HepG2 (cell line): ENCODE measurements around the gene AKAP1. TPM values are rescaled to one million over a fixed set of nuclear protein-coding genes. Genes with fewer than 3 reads are reported as not detected.
A peak's percentile ranks its signal among the peaks of the same experiment; 100 is the strongest.

Experiments
- ATAC-seq: fragments of 200-7000 bp; cut with Tn5 transposase; 3 replicates; pipeline ENCODE4 v1.9.1; 2020; ENCODE audit warnings: mild to moderate bottlenecking, moderate library complexity
- BruUV-seq: library from RNA; stranded (reverse); fragments of 400-500 nt; replicated peaks from 2 replicates; lab custom pipeline; 2021; lab: Mats Ljungman, UMichigan
- CTCF ChIA-PET: fragments of 300-600 bp; formaldehyde crosslinking; extraction: SDS; loops from one replicate; lab custom pipeline; 2021; ENCODE audit warnings: low total read pairs, inconsistent platforms, low intra/inter-chr PET ratio; lab: Yijun Ruan, JAX
- POLR2A ChIA-PET: fragments of 350-600 bp; sonication (Branson Sonifier 250); formaldehyde crosslinking; loops from one replicate; lab custom pipeline; 2020; ENCODE audit warnings: antibody characterized with exemption, inconsistent platforms; lab: Yijun Ruan, JAX
- DNase-seq: peaks from one replicate; pipeline ENCODE4 v3.0.0-alpha.2; 2015; ENCODE audit warnings: low spot score
- FAIRE-seq: peaks from 3 replicates; lab custom pipeline; 2011; peaks lifted over from hg19 to GRCh38; lab: Jason Lieb, UNC
- H2AFZ ChIP-seq: one replicate; pipeline ENCODE4 v1.6.1; 2011; ENCODE audit warnings: low read length, inconsistent platforms
- H3K27ac ChIP-seq: fragments of 300-600 bp; 3 replicates; pipeline ENCODE4 v1.8.0; 2011; ENCODE audit warnings: mixed run types, mild to moderate bottlenecking, mixed read lengths, low read length, inconsistent platforms; ENCODE audit not compliant: insufficient read depth; ENCODE audit errors: extremely low read length
- H3K27me3 ChIP-seq, 2 experiments: fragments of 200-600 bp in 1 of 2; 2 replicates in 1 of 2; 3 replicates in 1 of 2; pipeline versions ENCODE4 v1.6.0 to v1.8.0; 2011; ENCODE audit warnings: low read length in 2 of 2, mild to moderate bottlenecking in 2 of 2, moderate library complexity in 2 of 2, inconsistent platforms in 1 of 2; ENCODE audit not compliant: insufficient read depth in 2 of 2, control insufficient read depth in 1 of 2
- H3K36me3 ChIP-seq, 2 experiments: fragments of 200-600 bp in 1 of 2; replicated peaks in 1 of 2; 2 replicates in 1 of 2; 3 replicates in 1 of 2; pipeline versions ENCODE4 v1.5.1 to v1.8.0; 2011; ENCODE audit warnings: low read length in 2 of 2, inconsistent platforms in 1 of 2; ENCODE audit not compliant: insufficient read depth in 2 of 2, control insufficient read depth in 1 of 2
- H3K4me1 ChIP-seq: 2 replicates; pipeline ENCODE4 v1.5.1; 2012; ENCODE audit warnings: low read length, inconsistent platforms; ENCODE audit not compliant: insufficient read depth
- H3K4me2 ChIP-seq: 2 replicates; pipeline ENCODE4 v1.6.0; 2011; ENCODE audit warnings: low read depth, low read length, inconsistent platforms
- H3K4me3 ChIP-seq, 3 experiments: fragments of 200-600 bp in 1 of 3; sonication (generic), shearing (Covaris generic) in 1 of 3; replicated peaks in 1 of 3; 2 replicates each; pipeline ENCODE4 v1.5.1; 2011 to 2016; ENCODE audit warnings: low read length in 3 of 3, inconsistent platforms in 2 of 3, low read depth in 2 of 3, mild to moderate bottlenecking in 2 of 3, control low read depth in 1 of 3, mixed read lengths in 1 of 3; ENCODE audit not compliant: insufficient read depth in 1 of 3
- H3K79me2 ChIP-seq: one replicate; pipeline ENCODE4 v1.6.1; 2011; ENCODE audit warnings: low read length, inconsistent platforms; ENCODE audit not compliant: insufficient read depth
- H3K9ac ChIP-seq: 2 replicates; pipeline ENCODE4 v1.6.0; 2011; ENCODE audit warnings: mild to moderate bottlenecking, low read depth, low read length, inconsistent platforms; ENCODE audit not compliant: insufficient read depth
- H3K9me3 ChIP-seq: 2 replicates; pipeline ENCODE4 v1.5.1; 2012; ENCODE audit warnings: mild to moderate bottlenecking, low read length
- H4K20me1 ChIP-seq: 2 replicates; pipeline ENCODE4 v1.6.0; 2011; ENCODE audit warnings: inconsistent platforms, mild to moderate bottlenecking, low read length, moderate library complexity; ENCODE audit not compliant: insufficient read depth
- HNF4A ChIP-seq: sonication (generic); formaldehyde crosslinking; IDR thresholded peaks from 2 replicates; pipeline ENCODE4 v1.4.0; 2020; ENCODE audit warnings: missing genetic modification reagents
- NCOA5 ChIP-seq: sonication (generic); formaldehyde crosslinking; IDR thresholded peaks from 2 replicates; pipeline ENCODE4 v1.4.0; 2020; ENCODE audit warnings: missing genetic modification reagents
- NR2F1 ChIP-seq, 2 experiments: fragments of 450-650 bp in 1 of 2; formaldehyde crosslinking in 1 of 2; IDR thresholded peaks; 2 replicates each; pipeline versions ENCODE4 v1.5.0 to v1.6.1; 2016 to 2020; ENCODE audit warnings: mild to moderate bottlenecking in 1 of 2, missing compliant biosample characterization in 1 of 2, missing genetic modification reagents in 1 of 2, moderate library complexity in 1 of 2
- SMARCC2 ChIP-seq: fragments of 450-650 bp; IDR thresholded peaks from 2 replicates; pipeline ENCODE4 v1.6.1; 2017; ENCODE audit warnings: antibody characterized with exemption, mild to moderate bottlenecking
- ZNF136 ChIP-seq: sonication (generic); formaldehyde crosslinking; IDR thresholded peaks from 2 replicates; pipeline ENCODE4 v1.8.1; 2022; ENCODE audit warnings: low read depth, mild to moderate bottlenecking, moderate library complexity, missing genetic modification reagents
- WGBS: methylation state at CpG from one replicate; pipeline ENCODE4 v1.1.6; 2017; ENCODE audit warnings: low lambda C conversion rate; 5-methylcytosine and 5-hydroxymethylcytosine counted together
- in situ Hi-C: cut with HindIII; loops from 2 replicates; pipeline ENCODE4 v1.10.0; 2017; ENCODE audit warnings: low pct_unique_long_range_greater_than_20kb; ENCODE audit not compliant: extremely low pct_ligation_motif_present
- intact Hi-C: fragments of 100-400 bp; cut with micrococcal nuclease; formaldehyde crosslinking; loops from one replicate; pipeline ENCODE4 v1.10.0; 2022; ENCODE audit not compliant: unreplicated experiment
- polyA plus RNA-seq, 8 experiments: library from polyadenylated mRNA; depleted of rRNA in 3 of 8; stranded (reverse) in 7 of 8; unstranded in 1 of 8; fragments of >200 nt; fragmentation: Illumina TruSeq in 4 of 8; extraction: Trizol in 4 of 8; gene quantifications; 2 replicates each; pipeline versions ENCODE4 v1.2.1 to v1.2.3, GENCODE V29; 2011 to 2016; ENCODE audit warnings: low read depth in 4 of 8, missing spikeins in 1 of 8, mixed read lengths in 1 of 8; ENCODE audit not compliant: insufficient read depth in 1 of 8
- total RNA-seq, 5 experiments: library from RNA; depleted of rRNA; stranded (reverse); fragments of >200 nt; fragmentation: Illumina TruSeq; extraction: Trizol; gene quantifications; 2 replicates each; pipeline ENCODE4 v1.2.3, GENCODE V29; 2016; ENCODE audit warnings: low read depth in 1 of 5
- TF ChIP-seq, protein P1 (sequence below): sonication (generic); formaldehyde crosslinking; IDR thresholded peaks from 2 replicates; pipeline ENCODE4 v1.5.0; 2020; ENCODE audit warnings: mild to moderate bottlenecking, missing genetic modification reagents

The AKAP1 gene
- total and polyA plus RNA-seq, 2 of the 13 experiments (the other 11 are each of a cell fraction or from before 2014, with no cell fraction given), result 101 to 131 TPM

- no peak for FAIRE-seq
- in situ Hi-C loops, result no loop called here
- BruUV-seq, result no TSS peak
Observed at GRCh38 chr17:57142925-57143324, 57.9 kb downstream of the AKAP1 start.

DNA sequence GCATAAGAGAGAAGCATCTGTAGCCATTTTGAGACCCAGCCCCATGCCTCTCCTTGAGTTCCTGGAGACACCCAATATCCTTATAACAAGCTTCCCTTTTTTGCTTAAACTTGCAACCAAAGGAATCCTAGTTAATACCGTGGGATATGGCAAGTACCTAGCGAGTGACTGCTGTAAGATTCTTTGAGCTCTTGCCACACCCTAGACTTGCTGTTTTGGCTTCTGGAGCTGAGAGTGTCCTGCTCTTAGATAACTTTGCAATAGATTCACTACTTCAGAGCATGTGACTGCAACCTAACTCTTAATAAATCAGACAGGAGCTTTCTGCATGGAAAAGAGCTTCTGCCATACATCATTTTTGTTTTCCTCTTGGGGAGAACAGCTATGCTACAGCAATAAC is 58.3 kb downstream of the AKAP1 start:
- 0 out of 2 replicates have a peak, but pooled peaks cover 4% of the 10 kb centered on the region for H3K4me1 ChIP-seq
- no peak for TF ChIP-seq SMARCC2
- H3K4me3 ChIP-seq, result no peak overlapping the region
- in situ Hi-C loops, result no loop called here
- no peaks in the 10 kb centered on the region for H3K9me3 ChIP-seq
- intact Hi-C loops, result no loop called here
- ChIA-PET CTCF (no interaction called here), POLR2A (no interaction called here)
- WGBS, result 45% methylated on average over 2 of the region's 2 CpGs
- ATAC-seq, result no peak
- FAIRE-seq, result no peak
- no TSS peak for BruUV-seq
- DNase-seq, result no peak
- no peak overlapping the region for H3K4me2 ChIP-seq
- no peak overlapping the region for H3K9ac ChIP-seq
- no peaks in the 10 kb centered on the region for H3K36me3 ChIP-seq
- H3K27ac ChIP-seq, result no peak overlapping the region
- H2AFZ ChIP-seq, result no peak overlapping the region
- H4K20me1 ChIP-seq, result no peaks in the 10 kb centered on the region
- H3K79me2 ChIP-seq, result no peaks in the 10 kb centered on the region
- H3K27me3 ChIP-seq, result peaks cover 3 to 28% of the 10 kb centered on the region in 2 experiments; a peak in 4 of 5 replicates

More at GRCh38 chr17:57142925-57143324, 57.9 kb downstream of the AKAP1 start:
- Histone ChIP-seq H3K27ac (no peak overlapping the region), H3K4me1 (0 out of 2 replicates have a peak, but pooled peaks cover 4% of the 10 kb centered on the region), H4K20me1 (no peaks in the 10 kb centered on the region), H3K79me2 (no peaks in the 10 kb centered on the region), H3K36me3 (no peaks in the 10 kb centered on the region), H3K9ac (no peak overlapping the region), H3K9me3 (no peaks in the 10 kb centered on the region), H3K4me2 (no peak overlapping the region), H3K27me3 (peaks cover 3 to 31% of the 10 kb centered on the region in 2 experiments; a peak in 4 of 5 replicates), H2AFZ (no peak overlapping the region), H3K4me3 (no peak overlapping the region)
- ChIA-PET CTCF (no interaction called here), POLR2A (no interaction called here)
- ATAC-seq, result no peak
- intact Hi-C loops, result no loop called here
- TF ChIP-seq, protein P1, sequence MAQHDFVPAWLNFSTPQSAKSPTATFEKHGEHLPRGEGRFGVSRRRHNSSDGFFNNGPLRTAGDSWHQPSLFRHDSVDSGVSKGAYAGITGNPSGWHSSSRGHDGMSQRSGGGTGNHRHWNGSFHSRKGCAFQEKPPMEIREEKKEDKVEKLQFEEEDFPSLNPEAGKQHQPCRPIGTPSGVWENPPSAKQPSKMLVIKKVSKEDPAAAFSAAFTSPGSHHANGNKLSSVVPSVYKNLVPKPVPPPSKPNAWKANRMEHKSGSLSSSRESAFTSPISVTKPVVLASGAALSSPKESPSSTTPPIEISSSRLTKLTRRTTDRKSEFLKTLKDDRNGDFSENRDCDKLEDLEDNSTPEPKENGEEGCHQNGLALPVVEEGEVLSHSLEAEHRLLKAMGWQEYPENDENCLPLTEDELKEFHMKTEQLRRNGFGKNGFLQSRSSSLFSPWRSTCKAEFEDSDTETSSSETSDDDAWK (CRISPR knock-in tag), result no peak
- TF ChIP-seq NR2F1 (CRISPR knock-in tag; IDR thresholded peaks at IDR 0.05) (peak in 1 of 2 experiments; percentile 26; a peak in 1 of 4 replicates), HNF4A (CRISPR knock-in tag) (peak; percentile 44), NCOA5 (no peak), ZNF136 (CRISPR knock-in tag) (no peak)
- DNase-seq, result no peak
- 2% methylated on average over 4 of the region's 4 CpGs for WGBS
